Fibroblast of skin of scalp (primary cell): ENCODE data around the gene CD8B2. TPM values are rescaled to one million over a fixed set of nuclear protein-coding genes. Genes with fewer than 3 reads are reported as not detected.
"Not testable (repeated sequence)": the region's sequence is repeated elsewhere in the genome, so short reads cannot be mapped to it uniquely, and the experiment has no call there.

ENCODE experiments used
- DNase-seq: peaks from one replicate; pipeline ENCODE4 v3.0.0-alpha.2; 2013
- polyA plus RNA-seq, 2 experiments: library from polyadenylated mRNA; unstranded; fragments of 120-200 nt; gene quantifications; one replicate each; pipeline ENCODE4 v1.2.1, GENCODE V29; 2013; ENCODE audit not compliant: insufficient read length in 2 of 2

Gene CD8B2
- polyA plus RNA-seq (2013, experiment 1 of 2; ENCODE audit: insufficient read length) = not detected
- polyA plus RNA-seq (2013, experiment 2 of 2; ENCODE audit: insufficient read length) = not detected

GRCh38 chr2:106486551-106487385 is at the start of gene CD8B2:
Gene CD8B2 (plus strand): TSS chr2:106487364. CDS start chr2:106487427, 63 bp downstream.
- not testable (repeated sequence) for DNase-seq

GRCh38 chr2:106461882-106462281 is 25.3 kb upstream of the CD8B2 start:
- DNase-seq = not testable (repeated sequence)

- not testable (repeated sequence) for DNase-seq
Observed at GRCh38 chr2:106467516-106467915, 19.6 kb upstream of the CD8B2 start.

GRCh38 chr2:106468107-106468506 is 19.1 kb upstream of the CD8B2 start, which contains the start of gene RGPD3:
Gene RGPD3 (minus strand): TSS chr2:106468413. CDS start chr2:106468288, 125 bp downstream.
- DNase-seq = not testable (repeated sequence)

- DNase-seq = not testable (repeated sequence)
Observed at GRCh38 chr2:106470658-106471057, 16.5 kb upstream of the CD8B2 start.

- DNase-seq = not testable (repeated sequence)
Observed at GRCh38 chr2:106477647-106478046, 9.5 kb upstream of the CD8B2 start.

- DNase-seq = not testable (repeated sequence)
Observed at GRCh38 chr2:106479563-106479962, 7.6 kb upstream of the CD8B2 start.

- DNase-seq = not testable (repeated sequence)
Observed at GRCh38 chr2:106487386-106488191, 425 bp downstream of the CD8B2 start.

- not testable (repeated sequence) for DNase-seq
Observed at GRCh38 chr2:106489701-106490100, 2.5 kb downstream of the CD8B2 start.

GRCh38 chr2:106492399-106492798 is 5.2 kb downstream of the CD8B2 start:
- not testable (repeated sequence) for DNase-seq

GRCh38 chr2:106492913-106493312 is 5.7 kb downstream of the CD8B2 start:
- peak; percentile 5 for DNase-seq

- DNase-seq = not testable (repeated sequence)
Observed at GRCh38 chr2:106498549-106498948, 11.4 kb downstream of the CD8B2 start.

- DNase-seq = not testable (repeated sequence)
Observed at GRCh38 chr2:106500350-106500749, 13.2 kb downstream of the CD8B2 start.

- not testable (repeated sequence) for DNase-seq
Observed at GRCh38 chr2:106502351-106502750, 15.2 kb downstream of the CD8B2 start.

- DNase-seq = not testable (repeated sequence)
Observed at GRCh38 chr2:106504192-106504591, 17.0 kb downstream of the CD8B2 start.

GRCh38 chr2:106504787-106505186 is 17.6 kb downstream of the CD8B2 start:
- not testable (repeated sequence) for DNase-seq

GRCh38 chr2:106506002-106506687 is 19.0 kb downstream of the CD8B2 start:
- DNase-seq = not testable (repeated sequence)

- DNase-seq = not testable (repeated sequence)
Observed at GRCh38 chr2:106508660-106509373, 21.7 kb downstream of the CD8B2 start.

- not testable (repeated sequence) for DNase-seq
Observed at GRCh38 chr2:106509374-106509770, 22.2 kb downstream of the CD8B2 start.

GRCh38 chr2:106510791-106511190 is 23.6 kb downstream of the CD8B2 start:
- not testable (repeated sequence) for DNase-seq

GRCh38 chr2:106511476-106511901 is 24.3 kb downstream of the CD8B2 start:
- peak; percentile 88 for DNase-seq
